ENCODE results near the gene NADK.

NADK gene

GRCh38 chr1:1804301-1804700 is 26.0 kb upstream of the NADK start:
- no peaks in the 10 kb centered on the region for H3K27me3 ChIP-seq (ENCODE audit: low read depth, low read length)
- peaks cover 47 to 49% of the 10 kb centered on the region in 2 donors for H3K36me3 ChIP-seq (ENCODE audit: control insufficient read depth in 1 of 2, insufficient read depth in 2 of 2, low read length in 2 of 2)
- no peaks in the 10 kb centered on the region for H3K9me3 ChIP-seq (ENCODE audit: control insufficient read depth in 1 of 2, low read length in 2 of 2)
- H3K4me1 ChIP-seq (ENCODE audit: control insufficient read depth in 1 of 2, insufficient read depth in 2 of 2, low read length in 2 of 2) = no peaks in the 10 kb centered on the region
- no peak overlapping the region for H3K27ac ChIP-seq (ENCODE audit: low read length)
- H3K4me3 ChIP-seq (ENCODE audit: low read depth in 1 of 2, low read length in 2 of 2) = no peak overlapping the region

DNA sequence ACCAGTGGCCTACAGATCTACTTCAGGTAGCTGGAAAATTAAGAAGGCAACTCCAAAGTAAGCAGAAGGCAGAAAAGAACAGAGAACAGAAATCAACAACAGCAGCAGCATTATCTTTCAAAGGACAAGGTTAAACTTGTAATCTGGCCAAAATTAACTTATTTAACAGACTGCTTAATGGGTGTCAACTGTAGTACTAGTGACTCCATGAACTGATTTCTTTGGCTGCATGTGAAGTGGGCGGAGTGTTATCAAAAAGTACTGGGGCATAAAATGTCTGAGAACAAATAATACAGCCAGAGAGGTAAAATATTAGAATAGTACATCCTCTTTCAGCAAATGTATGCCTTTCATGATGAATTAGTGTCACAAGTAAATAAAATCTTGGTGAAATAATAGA is 24.6 kb upstream of the NADK start:
- Histone ChIP-seq H3K9me3 (ENCODE audit: control insufficient read depth in 1 of 2, low read length in 2 of 2) (no peaks in the 10 kb centered on the region), H3K36me3 (ENCODE audit: control insufficient read depth in 1 of 2, insufficient read depth in 2 of 2, low read length in 2 of 2) (peaks cover 49% of the 10 kb centered on the region in 2 donors), H3K27ac (ENCODE audit: low read length) (no peak overlapping the region), H3K4me1 (ENCODE audit: control insufficient read depth in 1 of 2, insufficient read depth in 2 of 2, low read length in 2 of 2) (no peaks in the 10 kb centered on the region), H3K27me3 (ENCODE audit: low read depth, low read length) (no peaks in the 10 kb centered on the region), H3K4me3 (ENCODE audit: low read depth in 1 of 2, low read length in 2 of 2) (no peak overlapping the region)

- no peaks in the 10 kb centered on the region for H3K27me3 ChIP-seq (ENCODE audit: low read depth, low read length)
- H3K4me3 ChIP-seq (ENCODE audit: low read depth in 1 of 2, low read length in 2 of 2) = no peak overlapping the region
- no peaks in the 10 kb centered on the region for H3K9me3 ChIP-seq (ENCODE audit: control insufficient read depth in 1 of 2, low read length in 2 of 2)
- H3K36me3 ChIP-seq (ENCODE audit: control insufficient read depth in 1 of 2, insufficient read depth in 2 of 2, low read length in 2 of 2) = peaks cover 53 to 58% of the 10 kb centered on the region in 2 donors
- no peak overlapping the region for H3K27ac ChIP-seq (ENCODE audit: low read length)
- no peaks in the 10 kb centered on the region for H3K4me1 ChIP-seq (ENCODE audit: control insufficient read depth in 1 of 2, insufficient read depth in 2 of 2, low read length in 2 of 2)
Measured at GRCh38 chr1:1799716-1800115, 21.4 kb upstream of the NADK start.

DNA sequence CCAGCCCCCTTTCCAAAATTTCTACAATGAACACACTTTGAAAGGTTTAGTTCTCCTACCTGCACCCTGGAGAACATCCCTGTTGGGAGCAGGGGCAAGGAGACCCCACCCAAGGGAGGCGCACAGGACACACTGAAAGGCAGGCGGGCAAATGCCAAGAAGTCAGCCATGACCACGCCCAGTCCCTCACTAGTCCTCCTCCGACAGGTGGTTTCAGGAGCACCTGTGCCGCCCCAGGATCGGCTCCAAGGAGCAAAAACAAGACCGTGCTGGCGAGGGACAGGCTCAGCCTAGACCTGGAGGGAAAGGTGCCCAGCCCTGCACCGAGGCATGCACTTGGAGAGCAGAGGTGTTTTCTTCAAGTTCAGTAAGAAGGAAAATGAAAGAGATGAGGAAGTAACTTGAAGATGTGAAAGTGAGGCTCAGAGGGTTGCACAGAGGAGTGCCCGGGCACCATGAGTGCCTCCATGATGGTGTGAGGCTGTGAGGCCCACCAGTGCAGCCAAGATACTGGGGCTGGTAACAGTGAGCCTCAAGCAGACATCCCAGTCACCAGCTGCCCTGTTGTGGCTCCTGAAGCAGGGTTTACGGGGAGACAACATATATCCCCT is 19.6 kb upstream of the NADK start:
- H3K4me3 ChIP-seq (ENCODE audit: low read depth in 1 of 2, low read length in 2 of 2) = no peak overlapping the region
- H3K27me3 ChIP-seq (ENCODE audit: low read depth, low read length) = no peaks in the 10 kb centered on the region
- peaks cover 54 to 59% of the 10 kb centered on the region in 2 donors for H3K36me3 ChIP-seq (ENCODE audit: control insufficient read depth in 1 of 2, insufficient read depth in 2 of 2, low read length in 2 of 2)
- H3K27ac ChIP-seq (ENCODE audit: low read length) = no peak overlapping the region
- H3K9me3 ChIP-seq (ENCODE audit: control insufficient read depth in 1 of 2, low read length in 2 of 2) = no peaks in the 10 kb centered on the region
- no peaks in the 10 kb centered on the region for H3K4me1 ChIP-seq (ENCODE audit: control insufficient read depth in 1 of 2, insufficient read depth in 2 of 2, low read length in 2 of 2)

- no peaks in the 10 kb centered on the region for H3K27me3 ChIP-seq (ENCODE audit: low read depth, low read length)
- H3K36me3 ChIP-seq (ENCODE audit: control insufficient read depth in 1 of 2, insufficient read depth in 2 of 2, low read length in 2 of 2) = peaks cover 57 to 59% of the 10 kb centered on the region in 2 donors
- H3K27ac ChIP-seq (ENCODE audit: low read length) = no peak overlapping the region
- H3K4me1 ChIP-seq (ENCODE audit: control insufficient read depth in 1 of 2, insufficient read depth in 2 of 2, low read length in 2 of 2) = no peaks in the 10 kb centered on the region
- H3K4me3 ChIP-seq (ENCODE audit: low read depth in 1 of 2, low read length in 2 of 2) = no peak overlapping the region
- no peaks in the 10 kb centered on the region for H3K9me3 ChIP-seq (ENCODE audit: control insufficient read depth in 1 of 2, low read length in 2 of 2)
Measured at GRCh38 chr1:1796466-1796865, 18.2 kb upstream of the NADK start.

DNA sequence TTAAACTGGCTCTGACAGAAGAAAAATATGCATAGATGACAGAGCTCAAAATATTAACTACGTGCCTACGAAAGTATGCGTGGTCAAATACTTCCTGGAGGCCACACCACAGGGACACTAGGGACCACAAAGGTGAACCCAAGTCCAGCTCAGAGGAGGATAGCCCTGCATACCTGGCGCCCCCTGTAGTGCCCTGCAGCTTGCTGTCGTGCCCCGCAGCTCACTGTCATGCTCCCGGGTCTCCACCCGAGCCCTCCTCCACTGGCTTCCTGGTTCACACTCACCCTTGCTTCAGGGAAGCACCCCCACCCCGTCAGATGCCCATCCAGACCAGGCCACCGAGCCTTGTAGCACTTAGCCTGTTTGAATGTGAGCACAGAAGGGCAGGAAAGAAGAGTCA is 16.7 kb upstream of the NADK start:
- Histone ChIP-seq H3K9me3 (ENCODE audit: control insufficient read depth in 1 of 2, low read length in 2 of 2) (no peaks in the 10 kb centered on the region), H3K27me3 (ENCODE audit: low read depth, low read length) (no peaks in the 10 kb centered on the region), H3K36me3 (ENCODE audit: control insufficient read depth in 1 of 2, insufficient read depth in 2 of 2, low read length in 2 of 2) (peaks cover 63 to 67% of the 10 kb centered on the region in 2 donors), H3K4me1 (ENCODE audit: control insufficient read depth in 1 of 2, insufficient read depth in 2 of 2, low read length in 2 of 2) (no peaks in the 10 kb centered on the region), H3K4me3 (ENCODE audit: low read depth in 1 of 2, low read length in 2 of 2) (no peak overlapping the region), H3K27ac (ENCODE audit: low read length) (no peak overlapping the region)

DNA sequence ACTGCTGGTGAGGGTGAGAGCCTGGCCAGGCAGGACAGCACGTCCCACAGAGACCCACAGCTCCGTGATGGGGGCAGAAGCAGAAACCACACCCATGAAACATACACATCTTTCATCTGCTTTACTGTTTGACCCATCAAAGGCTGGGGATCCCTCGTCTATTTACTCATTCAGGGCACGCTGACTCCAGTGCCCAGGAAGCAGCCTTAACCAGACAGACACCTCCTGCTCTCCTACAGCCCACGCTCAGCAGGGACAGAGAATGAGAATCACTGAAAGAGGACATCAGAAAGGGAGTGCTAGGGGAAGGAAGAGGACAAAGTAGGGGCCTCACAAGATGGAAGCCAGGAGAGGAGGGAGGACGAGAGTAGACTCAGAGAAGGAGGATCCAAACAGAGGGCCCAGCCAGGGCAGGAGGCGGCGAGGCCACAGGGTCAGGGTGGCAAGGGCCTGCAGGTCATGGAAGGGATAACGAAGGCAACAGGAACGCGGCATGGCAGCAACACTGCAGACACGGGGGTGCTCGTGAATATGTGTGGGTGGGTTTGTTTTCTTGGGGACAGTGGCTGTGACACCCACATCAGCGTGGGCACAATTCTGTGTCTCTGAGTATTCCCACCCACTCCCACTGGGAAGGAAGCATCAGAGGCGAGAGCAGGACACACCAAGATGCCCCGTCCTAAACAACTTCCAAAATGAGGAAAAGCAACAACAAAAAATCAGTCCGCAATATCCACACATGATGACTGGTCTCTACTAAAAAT is 15.4 kb upstream of the NADK start:
- Histone ChIP-seq H3K27ac (ENCODE audit: low read length) (no peak overlapping the region), H3K4me3 (ENCODE audit: low read depth in 1 of 2, low read length in 2 of 2) (no peak overlapping the region), H3K9me3 (ENCODE audit: control insufficient read depth in 1 of 2, low read length in 2 of 2) (no peaks in the 10 kb centered on the region), H3K36me3 (ENCODE audit: control insufficient read depth in 1 of 2, insufficient read depth in 2 of 2, low read length in 2 of 2) (peaks cover 65 to 80% of the 10 kb centered on the region in 2 donors), H3K27me3 (ENCODE audit: low read depth, low read length) (no peaks in the 10 kb centered on the region), H3K4me1 (ENCODE audit: control insufficient read depth in 1 of 2, insufficient read depth in 2 of 2, low read length in 2 of 2) (no peaks in the 10 kb centered on the region)

DNA sequence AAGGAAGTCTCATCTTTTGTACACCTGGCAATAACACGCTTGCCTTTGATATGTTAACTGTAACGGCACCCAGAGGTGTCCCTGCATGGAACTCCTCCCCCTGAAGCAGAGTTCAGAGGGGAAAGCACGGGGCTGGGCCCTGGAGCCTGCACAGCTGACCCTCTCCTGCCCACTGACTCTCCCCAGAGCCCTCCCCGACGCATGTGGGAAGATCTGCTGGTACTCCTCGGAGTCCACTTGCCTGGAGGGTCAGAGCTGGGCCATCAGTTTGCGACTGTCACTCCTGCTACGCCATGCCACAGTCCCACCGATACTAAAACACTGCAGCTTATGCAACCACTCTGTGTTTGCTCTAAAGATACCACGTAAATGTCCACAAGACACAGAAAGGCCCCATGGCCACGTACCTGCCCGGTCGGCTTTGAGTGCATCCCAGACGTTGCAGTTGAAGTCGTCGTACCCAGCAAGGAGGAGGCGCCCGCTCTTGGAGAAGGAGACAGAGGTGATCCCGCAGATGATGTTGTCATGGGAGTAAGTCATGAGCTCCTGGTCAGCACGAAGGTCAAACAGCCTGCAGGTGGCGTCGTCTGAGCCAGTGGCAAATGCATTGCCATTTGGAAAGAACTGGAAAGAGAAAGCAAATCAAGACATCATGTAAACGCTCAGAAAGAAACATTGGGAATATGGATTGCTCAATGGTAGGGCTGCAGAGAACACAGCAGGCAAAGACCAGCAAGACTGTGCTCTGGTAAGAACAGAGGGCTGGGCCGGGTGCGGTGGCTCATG is 10.6 kb upstream of the NADK start:
- no peak overlapping the region for H3K27ac ChIP-seq (ENCODE audit: low read length)
- peaks cover 65 to 79% of the 10 kb centered on the region in 2 donors for H3K36me3 ChIP-seq (ENCODE audit: control insufficient read depth in 1 of 2, insufficient read depth in 2 of 2, low read length in 2 of 2)
- H3K27me3 ChIP-seq (ENCODE audit: low read depth, low read length) = no peaks in the 10 kb centered on the region
- no peak overlapping the region for H3K4me3 ChIP-seq (ENCODE audit: low read depth in 1 of 2, low read length in 2 of 2)
- H3K9me3 ChIP-seq (ENCODE audit: control insufficient read depth in 1 of 2, low read length in 2 of 2) = no peaks in the 10 kb centered on the region
- H3K4me1 ChIP-seq (ENCODE audit: control insufficient read depth in 1 of 2, insufficient read depth in 2 of 2, low read length in 2 of 2) = no peaks in the 10 kb centered on the region

GRCh38 chr1:1788136-1788535 is 9.9 kb upstream of the NADK start:
- Histone ChIP-seq H3K27me3 (ENCODE audit: low read depth, low read length) (no peaks in the 10 kb centered on the region), H3K27ac (ENCODE audit: low read length) (no peak overlapping the region), H3K36me3 (ENCODE audit: control insufficient read depth in 1 of 2, insufficient read depth in 2 of 2, low read length in 2 of 2) (peaks cover 58 to 73% of the 10 kb centered on the region in 2 donors), H3K4me3 (ENCODE audit: low read depth in 1 of 2, low read length in 2 of 2) (no peak overlapping the region), H3K9me3 (ENCODE audit: control insufficient read depth in 1 of 2, low read length in 2 of 2) (no peaks in the 10 kb centered on the region), H3K4me1 (ENCODE audit: control insufficient read depth in 1 of 2, insufficient read depth in 2 of 2, low read length in 2 of 2) (peaks cover 3% of the 10 kb centered on the region in 2 donors)

DNA sequence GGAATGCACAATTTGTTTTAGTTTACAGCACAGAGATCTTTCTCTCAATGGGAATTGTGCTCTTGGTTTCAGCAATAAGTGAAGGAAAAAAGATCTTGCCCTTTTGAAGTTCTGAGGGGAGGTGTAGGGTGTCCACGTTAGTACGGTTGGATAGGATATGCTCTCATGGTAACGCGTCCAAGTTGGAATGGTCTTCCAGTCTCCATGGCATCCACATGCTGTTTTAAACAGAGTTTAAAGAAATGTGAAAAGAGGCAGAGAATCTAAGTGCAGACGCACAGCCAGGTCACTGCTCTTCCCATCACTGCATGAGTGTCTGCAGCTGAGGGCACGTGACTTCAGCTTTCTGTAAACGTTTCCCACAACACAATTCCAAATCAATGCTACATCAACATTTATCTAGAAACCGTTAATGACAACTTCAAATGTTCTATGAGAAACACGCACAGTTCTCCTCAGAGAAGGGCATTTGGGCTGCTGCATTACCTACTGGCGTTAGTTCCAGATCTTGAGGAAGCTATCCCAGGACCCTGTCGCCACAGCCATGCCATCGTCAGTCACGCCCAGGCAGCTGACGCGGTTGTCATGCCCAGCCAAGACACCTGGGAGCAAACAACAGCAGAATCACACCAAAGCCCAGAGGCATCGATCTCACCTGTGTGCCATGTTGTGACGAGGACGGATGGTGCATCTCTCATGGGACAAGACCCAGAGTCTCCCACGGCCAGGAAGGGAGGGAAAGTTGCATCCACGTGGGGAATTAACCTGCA is 8.8 kb upstream of the NADK start:
- no peak overlapping the region for H3K4me3 ChIP-seq (ENCODE audit: low read depth in 1 of 2, low read length in 2 of 2)
- no peak overlapping the region for H3K27ac ChIP-seq (ENCODE audit: low read length)
- H3K36me3 ChIP-seq (ENCODE audit: control insufficient read depth in 1 of 2, insufficient read depth in 2 of 2, low read length in 2 of 2) = peaks cover 55 to 64% of the 10 kb centered on the region in 2 donors

DNA sequence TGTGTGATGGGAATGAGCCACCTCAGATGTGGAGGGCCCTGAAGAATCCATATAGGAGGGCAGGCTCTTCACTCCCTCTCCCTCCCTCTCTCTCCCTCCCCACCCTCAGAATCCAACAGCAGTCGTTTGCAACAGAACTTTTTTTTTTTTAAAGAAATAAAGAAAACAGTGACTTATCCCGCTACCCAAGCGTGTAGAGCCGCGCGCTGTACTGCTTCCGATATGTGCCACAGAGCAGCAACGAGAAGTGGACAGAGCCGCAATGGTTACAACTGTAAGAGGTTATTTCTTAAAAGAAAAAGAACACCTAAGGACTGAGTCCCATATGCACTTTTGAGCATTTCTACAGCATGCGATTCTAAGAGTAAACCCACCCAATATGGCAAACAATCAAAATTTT is 7.4 kb upstream of the NADK start:
- Histone ChIP-seq H3K4me3 (ENCODE audit: low read depth in 1 of 2, low read length in 2 of 2) (no peak overlapping the region), H3K9me3 (ENCODE audit: control insufficient read depth in 1 of 2, low read length in 2 of 2) (no peaks in the 10 kb centered on the region), H3K27me3 (ENCODE audit: low read depth, low read length) (no peaks in the 10 kb centered on the region), H3K27ac (ENCODE audit: low read length) (no peak overlapping the region), H3K4me1 (ENCODE audit: control insufficient read depth in 1 of 2, insufficient read depth in 2 of 2, low read length in 2 of 2) (peaks cover 15 to 25% of the 10 kb centered on the region in 2 donors), H3K36me3 (ENCODE audit: control insufficient read depth in 1 of 2, insufficient read depth in 2 of 2, low read length in 2 of 2) (peaks cover 44 to 58% of the 10 kb centered on the region in 2 donors)

More for the DNA sequence above, 8.8 kb upstream of the NADK start:
- H3K9me3 ChIP-seq (ENCODE audit: control insufficient read depth in 1 of 2, low read length in 2 of 2) = no peaks in the 10 kb centered on the region
- no peaks in the 10 kb centered on the region for H3K27me3 ChIP-seq (ENCODE audit: low read depth, low read length)
- H3K4me1 ChIP-seq (ENCODE audit: control insufficient read depth in 1 of 2, insufficient read depth in 2 of 2, low read length in 2 of 2) = peaks cover 6 to 14% of the 10 kb centered on the region in 2 donors
